GM19099 (cell line): ENCODE data around the gene EN2.

Experiments
- POLR2A ChIP-seq: IDR thresholded peaks from 3 replicates; pipeline ENCODE4 v1.6.1; 2011; ENCODE audit warnings: low read depth; ENCODE audit not compliant: insufficient read length; ENCODE audit errors: extremely low read depth

Gene EN2

GRCh38 chr7:155423337-155424285 is 34.3 kb upstream of the EN2 start:
- TF ChIP-seq POLR2A: no peak

- no peak for TF ChIP-seq POLR2A
Observed at GRCh38 chr7:155424301-155425010, 33.5 kb upstream of the EN2 start.

DNA sequence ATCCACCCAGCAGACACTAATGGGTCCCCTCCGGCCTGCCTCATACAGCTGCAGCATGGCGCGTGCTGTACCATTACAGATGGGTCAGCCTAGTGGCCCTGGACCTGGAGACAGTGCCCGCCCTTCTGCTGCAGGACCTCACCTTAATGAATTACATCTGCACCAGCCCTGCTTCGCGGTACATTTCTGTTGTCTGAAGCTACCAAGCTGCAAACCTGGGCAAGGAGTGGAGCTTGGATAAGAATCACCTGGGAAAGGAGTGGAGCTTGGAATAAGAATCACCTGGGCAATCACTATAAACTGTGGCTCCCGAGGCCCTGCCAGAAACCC is 33.0 kb upstream of the EN2 start:
- TF ChIP-seq POLR2A: no peak

- TF ChIP-seq POLR2A: no peak
Observed at GRCh38 chr7:155425887-155426286, 32.0 kb upstream of the EN2 start.

DNA sequence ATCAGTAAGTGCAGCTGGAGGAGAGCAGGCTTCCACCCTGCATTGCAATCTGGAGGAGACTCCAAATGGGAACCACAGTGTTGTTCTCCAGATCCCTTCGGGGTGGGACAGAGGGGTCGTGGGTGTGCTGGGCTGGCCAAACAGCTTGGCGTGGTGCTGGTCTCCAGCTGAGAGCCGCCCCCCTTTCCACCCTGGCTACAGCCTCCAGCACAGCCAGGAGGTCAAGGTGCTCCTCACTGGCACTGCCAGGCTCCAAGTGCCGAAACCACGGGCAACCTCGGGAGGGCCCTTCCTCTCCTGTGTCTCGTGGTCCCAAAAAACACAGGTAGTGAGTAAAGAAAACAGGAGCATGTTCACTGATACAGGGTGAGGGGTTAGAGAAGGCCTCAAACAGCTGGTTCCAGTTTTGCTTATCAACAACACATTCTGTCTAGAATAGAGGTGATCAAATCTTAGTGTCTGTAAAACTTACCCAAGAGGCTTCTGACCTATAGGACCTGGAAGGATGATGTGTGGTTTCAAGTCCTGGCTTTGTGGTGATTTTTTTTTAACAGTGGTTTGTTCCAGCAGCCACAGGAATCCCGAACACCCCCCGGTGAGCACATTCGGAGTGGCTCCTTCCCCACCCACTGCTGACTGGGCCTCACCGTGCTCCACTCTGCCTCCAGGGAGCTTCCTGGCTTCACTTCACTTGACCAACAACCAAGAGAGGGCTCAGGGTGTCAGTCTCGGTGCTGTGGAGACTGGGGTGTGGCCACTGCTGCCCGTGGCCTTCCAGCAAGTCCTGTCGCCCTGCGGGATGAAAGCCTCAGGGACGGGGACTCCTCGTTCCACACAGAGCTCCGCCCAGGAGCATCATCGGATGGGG is 31.2 kb upstream of the EN2 start:
- TF ChIP-seq POLR2A: no peak

GRCh38 chr7:155427411-155428038 is 30.4 kb upstream of the EN2 start:
- TF ChIP-seq POLR2A: no peak

DNA sequence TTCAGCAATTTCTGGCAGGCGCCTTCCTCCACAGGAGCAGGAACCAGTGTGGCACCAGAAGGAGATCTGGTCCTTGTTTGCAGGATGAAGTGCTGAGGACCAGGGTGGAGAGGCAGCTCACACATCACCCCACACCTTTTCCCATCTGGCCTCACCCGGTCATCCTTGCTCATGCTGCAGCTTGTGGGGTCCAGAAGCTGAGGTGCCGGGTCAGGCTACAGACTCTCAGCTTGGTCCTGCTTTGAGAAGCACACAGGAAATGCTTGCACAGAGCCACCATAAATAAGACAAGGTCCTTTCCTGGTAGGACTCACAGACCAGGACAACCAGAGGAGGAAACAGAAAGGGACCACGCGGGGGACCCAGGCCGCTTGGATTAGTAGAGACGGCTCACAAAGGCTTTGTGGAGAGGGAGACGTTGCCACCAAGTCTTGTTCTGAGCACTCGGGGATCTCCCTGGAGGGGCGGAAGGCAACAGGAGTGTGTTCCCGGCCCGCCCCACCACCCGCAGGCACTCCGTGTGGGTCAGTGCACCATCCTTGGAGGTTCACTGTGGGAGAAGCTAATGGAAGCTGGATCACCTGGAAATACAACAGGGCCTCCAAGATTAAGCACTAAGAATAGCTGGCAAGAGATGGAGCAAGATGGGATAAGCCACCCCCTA is 29.6 kb upstream of the EN2 start:
- no peak for TF ChIP-seq POLR2A

DNA sequence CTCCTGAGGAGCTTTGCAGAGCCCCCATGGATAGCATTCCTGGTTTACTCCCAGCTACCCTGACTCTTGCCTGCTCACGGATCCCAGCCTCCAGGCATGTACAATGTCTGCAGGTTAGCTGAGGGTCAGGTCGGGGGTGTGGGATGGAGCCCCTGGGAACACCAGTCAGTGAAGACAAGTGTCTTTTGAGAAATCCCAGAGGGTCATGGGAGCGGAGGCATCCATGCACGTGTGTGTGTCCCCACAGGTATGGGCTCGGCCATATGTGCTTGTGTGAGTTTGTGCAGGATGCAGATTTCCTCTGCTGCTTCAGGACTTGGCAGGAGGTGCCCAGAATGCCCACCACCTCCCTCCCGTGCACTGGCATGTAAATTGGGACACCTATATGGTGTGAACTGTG is 28.3 kb upstream of the EN2 start:
- no peak for TF ChIP-seq POLR2A

DNA sequence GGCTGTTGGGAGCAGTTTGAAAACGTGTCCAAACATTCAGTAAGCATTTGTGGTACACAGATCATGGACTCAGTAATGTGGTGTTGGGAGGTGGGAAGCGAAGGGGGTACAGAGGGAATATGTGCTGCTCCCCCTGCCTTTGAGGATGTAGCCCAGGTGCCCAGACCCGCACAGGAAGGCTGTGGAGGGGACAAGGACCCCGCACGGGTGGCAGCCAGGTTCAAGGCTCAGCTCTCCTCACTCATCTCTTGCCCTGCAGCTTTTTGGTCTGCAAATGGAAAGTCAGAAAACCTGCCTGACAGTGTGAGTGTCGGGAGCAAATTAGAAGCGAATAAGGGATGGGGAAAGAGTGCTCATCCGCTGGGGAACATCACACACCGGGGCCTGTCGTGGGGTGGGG is 27.3 kb upstream of the EN2 start:
- no peak for TF ChIP-seq POLR2A

DNA sequence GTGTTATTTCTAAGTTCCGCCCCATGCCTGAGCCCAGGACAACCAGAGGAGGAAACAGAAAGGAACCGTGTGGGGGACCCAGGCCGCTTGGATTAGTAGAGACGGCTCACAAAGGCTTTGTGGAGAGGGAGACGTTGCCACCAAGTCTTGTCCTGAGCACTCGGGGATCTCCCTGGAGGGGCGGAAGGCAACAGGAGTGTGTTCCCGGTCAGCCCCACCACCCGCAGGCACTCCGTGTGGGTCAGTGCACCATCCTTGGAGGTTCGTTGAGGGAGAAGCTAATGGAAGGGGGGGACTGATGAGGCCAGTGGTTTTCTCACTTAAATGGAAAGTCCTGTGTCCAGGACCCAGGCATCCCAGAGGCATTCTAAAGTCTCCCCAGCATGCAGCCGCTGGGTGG is 26.7 kb upstream of the EN2 start:
- TF ChIP-seq POLR2A: no peak

DNA sequence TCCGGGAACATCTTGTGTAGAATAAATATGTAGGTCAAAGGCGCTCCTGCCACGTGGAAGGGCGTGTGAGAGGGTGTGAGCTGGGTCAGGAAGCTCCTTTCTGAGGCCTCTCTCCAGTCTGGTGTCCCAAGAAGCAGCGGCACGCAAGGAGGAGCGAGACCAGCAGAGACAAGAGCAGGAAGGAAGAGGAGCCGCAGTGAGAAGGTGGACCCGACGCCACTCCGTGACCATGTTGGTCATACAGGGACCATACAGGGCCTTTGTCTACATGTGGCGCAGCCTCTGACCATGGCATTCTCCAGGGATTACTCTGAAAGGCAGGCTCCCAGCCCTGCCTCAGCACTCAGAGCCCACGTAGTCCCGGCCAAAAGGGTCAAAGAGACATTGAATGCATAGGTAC is 26.2 kb upstream of the EN2 start:
- TF ChIP-seq POLR2A: no peak

GRCh38 chr7:155435110-155435509 is 22.8 kb upstream of the EN2 start:
- no peak for TF ChIP-seq POLR2A

GRCh38 chr7:155437836-155438235 is 20.1 kb upstream of the EN2 start:
- TF ChIP-seq POLR2A: no peak

DNA sequence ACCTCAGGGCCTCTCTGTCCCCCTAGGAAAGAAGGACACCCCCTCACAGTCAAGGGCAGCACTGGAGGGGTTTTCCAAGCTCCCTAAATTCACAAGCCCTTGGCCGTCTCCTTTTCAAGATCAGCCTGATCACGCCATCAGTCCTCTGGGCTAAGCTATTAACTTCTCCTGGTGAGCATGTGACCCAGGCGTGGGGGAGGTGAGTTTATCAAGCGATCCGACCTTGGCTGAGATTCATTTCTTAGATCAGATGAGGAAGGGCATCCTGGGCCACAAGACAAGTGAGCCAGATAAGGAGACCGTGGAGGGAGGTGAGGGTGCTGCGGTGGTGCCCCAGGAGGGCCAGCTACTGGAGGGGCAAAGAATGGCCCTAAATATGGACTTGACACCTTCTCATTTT is 19.2 kb upstream of the EN2 start:
- TF ChIP-seq POLR2A: no peak
